Stimulated activated CD8-positive, alpha-beta memory T cell treated with anti-CD3 and anti-CD28 coated beads, Interleukin-12 subunit alpha, Interleukin-12 subunit beta, amount 100 ng/mL, for 24 hours (primary cell): ENCODE measurements around the gene ZNF385C.

Experiments used
- DNase-seq: peaks from one replicate; pipeline ENCODE4 v3.0.0-alpha.2; 2020; ENCODE audit errors: extremely low read depth

ZNF385C gene

GRCh38 chr17:42107597-42108576, 9.6 kb upstream of the ZNF385C start:
- DNase-seq, result peak; percentile 74

GRCh38 chr17:42107124-42107523, 8.9 kb upstream of the ZNF385C start:
- DNase-seq, result no peak

- no peak for DNase-seq
These were observed 7.7 kb upstream of the ZNF385C start for GRCh38 chr17:42106009-42106408.

- no peak for DNase-seq
These were observed 6.0 kb upstream of the ZNF385C start for GRCh38 chr17:42104264-42104663.

GRCh38 chr17:42103221-42103954, 5.1 kb upstream of the ZNF385C start:
- DNase-seq, result no peak

DNA sequence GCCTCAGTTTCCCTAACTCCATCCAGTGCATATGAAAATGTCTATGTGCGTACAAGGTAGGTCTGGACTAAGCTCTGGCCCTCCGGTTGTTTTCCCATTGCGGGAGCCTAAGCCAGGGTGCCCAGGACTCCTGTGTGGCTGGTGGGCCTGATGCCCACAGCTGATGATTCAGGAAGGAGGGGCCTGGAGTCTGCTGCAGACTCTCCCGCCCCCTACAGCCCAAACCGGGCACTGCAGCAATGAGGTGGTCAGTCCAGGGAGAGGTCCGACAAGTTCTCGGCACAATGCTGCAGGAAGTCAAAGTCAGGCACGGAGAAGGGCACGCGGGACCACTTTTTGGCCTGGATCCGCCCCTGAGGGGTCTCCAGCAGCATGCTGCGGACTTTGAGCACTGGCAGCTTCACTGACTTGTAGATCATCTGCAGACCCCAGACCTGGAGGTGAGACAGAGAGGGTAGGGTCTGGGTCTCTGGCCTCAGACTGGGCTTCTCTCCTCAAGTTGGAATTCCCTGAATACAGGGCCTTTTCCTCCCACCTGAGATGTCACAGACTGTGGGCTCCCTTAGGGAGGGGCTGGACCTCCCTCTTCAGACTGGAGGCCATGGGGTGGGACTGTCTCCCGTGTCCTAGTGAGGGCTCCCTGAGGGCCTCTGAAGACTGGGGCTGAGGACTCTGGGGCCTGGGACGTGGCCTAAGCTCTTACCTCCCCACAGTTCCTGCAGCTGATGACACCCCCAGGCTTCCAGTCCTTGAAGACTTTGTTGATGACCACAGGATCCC, 3.4 kb upstream of the ZNF385C start:
- DNase-seq, result no peak

DNA sequence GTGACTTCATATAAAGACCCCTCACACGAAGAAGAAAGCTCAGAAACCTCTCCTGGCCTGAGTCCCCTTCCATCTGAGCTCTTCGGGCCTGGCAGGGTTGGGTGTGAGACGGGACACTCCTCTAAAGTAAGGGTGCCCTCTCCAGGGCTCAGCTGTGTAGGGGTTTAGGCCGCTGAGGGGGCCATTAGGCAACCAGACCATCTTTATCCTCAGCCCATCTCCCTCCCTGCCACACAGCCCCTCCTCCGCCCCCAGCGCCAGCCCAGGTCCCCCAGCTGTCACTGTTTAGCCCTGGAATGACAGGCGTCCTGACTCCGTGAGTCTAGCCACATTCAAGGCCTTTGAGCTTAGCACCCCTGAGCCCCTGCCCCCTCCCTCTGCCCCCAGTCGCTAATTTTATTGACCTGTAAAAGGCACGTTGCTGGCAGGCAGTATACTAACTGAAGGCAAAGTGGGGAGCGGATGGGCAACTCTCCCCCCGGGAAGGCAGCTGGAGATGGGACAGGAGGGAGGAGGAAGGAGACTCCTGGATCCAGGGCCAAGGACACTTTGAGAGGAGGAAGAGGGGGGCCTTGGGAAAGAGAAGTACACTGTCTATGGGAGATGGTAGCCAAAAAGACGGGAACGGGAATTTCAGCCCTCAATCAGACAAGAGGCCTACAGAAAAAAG, 592 bp upstream of the ZNF385C start:
- no peak for DNase-seq

DNA sequence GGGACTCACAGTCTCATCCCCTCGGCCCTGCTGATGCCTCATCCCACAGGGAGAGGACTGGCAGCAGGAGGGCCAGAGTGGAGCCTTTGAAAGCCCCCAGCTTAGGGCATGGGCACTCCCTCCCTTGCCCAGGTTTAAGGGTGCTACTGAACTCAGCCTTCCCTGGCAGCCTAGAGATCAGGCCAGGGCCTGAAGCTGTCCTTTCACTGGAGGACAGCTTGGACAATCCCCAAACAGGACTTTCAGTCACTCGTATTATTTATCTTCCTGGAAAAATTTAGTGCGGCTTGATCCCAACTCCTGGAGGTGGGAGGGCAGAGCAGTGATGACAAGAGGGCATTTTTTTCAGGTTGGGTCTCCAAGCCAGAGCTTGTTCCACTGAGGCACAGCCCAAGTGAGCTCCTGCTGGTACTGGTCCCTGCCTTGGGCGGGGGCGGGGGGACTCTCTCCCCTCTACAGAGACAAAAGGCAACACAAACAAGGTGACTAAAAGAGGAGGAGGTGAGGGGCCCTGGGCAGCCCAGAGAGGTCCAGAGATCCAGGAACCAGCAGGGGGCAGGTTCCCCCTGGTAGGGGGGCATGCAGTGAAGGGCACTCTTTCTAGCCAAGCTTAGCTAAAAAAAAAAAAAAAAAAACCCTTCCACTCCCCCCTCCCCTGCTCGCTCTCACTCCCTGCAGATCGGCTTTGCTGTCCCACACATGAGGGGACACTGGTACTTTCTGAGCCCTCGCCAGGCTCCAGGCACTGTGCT, 1.7 kb downstream of the ZNF385C start:
- no peak for DNase-seq

GRCh38 chr17:42094375-42095069, 3.8 kb downstream of the ZNF385C start:
- no peak for DNase-seq

GRCh38 chr17:42092939-42093338, 5.3 kb downstream of the ZNF385C start:
- no peak for DNase-seq

- DNase-seq, result no peak
These were observed 7.1 kb downstream of the ZNF385C start for GRCh38 chr17:42090964-42091790.

GRCh38 chr17:42088736-42089135, 9.5 kb downstream of the ZNF385C start:
- no peak for DNase-seq

- no peak for DNase-seq
These were observed 10.3 kb downstream of the ZNF385C start for GRCh38 chr17:42087736-42088705.

GRCh38 chr17:42087042-42087701, 11.1 kb downstream of the ZNF385C start:
- DNase-seq, result no peak

GRCh38 chr17:42081516-42082129, 16.6 kb downstream of the ZNF385C start:
- no peak for DNase-seq

- DNase-seq, result no peak
These were observed 18.7 kb downstream of the ZNF385C start for GRCh38 chr17:42079541-42079940.
